OCI-LY3 (cell line): ENCODE results near the gene MTUS2.

ENCODE experiments used
- EZH2phosphoT487 ChIP-seq: fragments of 200-600 bp; shearing (Covaris generic); IDR thresholded peaks from 2 replicates; pipeline ENCODE4 v1.6.1; 2018; ENCODE audit warnings: antibody characterized with exemption, mixed run types, low read depth
- TF ChIP-seq, protein P1 (sequence below): fragments of 200-600, 300-600 bp; sonication (generic); IDR thresholded peaks from 2 replicates; pipeline ENCODE4 v1.5.1; 2014; ENCODE audit warnings: antibody characterized with exemption, low read length, low read depth

DNA sequence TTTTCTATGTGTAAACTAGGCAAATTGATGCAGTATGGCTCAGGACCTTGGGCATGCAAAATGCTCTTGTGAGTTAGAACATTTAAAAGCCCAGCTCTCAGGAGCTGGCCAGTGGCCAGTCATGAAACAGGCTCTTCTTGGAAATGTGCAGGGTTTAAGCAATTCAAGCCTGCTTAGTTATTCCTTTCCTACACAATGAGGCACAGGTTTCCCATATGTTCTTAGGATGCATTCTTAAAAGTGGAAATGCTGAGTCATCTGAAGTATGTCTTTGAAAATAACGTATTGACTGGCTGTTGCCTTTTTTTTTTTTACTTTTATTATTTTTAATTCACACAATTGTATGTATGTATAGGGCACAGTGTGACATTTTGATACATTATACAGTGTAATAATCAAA is 474.7 kb downstream of the MTUS2 start:
- TF ChIP-seq, protein P1, sequence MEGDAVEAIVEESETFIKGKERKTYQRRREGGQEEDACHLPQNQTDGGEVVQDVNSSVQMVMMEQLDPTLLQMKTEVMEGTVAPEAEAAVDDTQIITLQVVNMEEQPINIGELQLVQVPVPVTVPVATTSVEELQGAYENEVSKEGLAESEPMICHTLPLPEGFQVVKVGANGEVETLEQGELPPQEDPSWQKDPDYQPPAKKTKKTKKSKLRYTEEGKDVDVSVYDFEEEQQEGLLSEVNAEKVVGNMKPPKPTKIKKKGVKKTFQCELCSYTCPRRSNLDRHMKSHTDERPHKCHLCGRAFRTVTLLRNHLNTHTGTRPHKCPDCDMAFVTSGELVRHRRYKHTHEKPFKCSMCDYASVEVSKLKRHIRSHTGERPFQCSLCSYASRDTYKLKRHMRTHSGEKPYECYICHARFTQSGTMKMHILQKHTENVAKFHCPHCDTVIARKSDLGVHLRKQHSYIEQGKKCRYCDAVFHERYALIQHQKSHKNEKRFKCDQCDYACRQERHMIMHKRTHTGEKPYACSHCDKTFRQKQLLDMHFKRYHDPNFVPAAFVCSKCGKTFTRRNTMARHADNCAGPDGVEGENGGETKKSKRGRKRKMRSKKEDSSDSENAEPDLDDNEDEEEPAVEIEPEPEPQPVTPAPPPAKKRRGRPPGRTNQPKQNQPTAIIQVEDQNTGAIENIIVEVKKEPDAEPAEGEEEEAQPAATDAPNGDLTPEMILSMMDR, result no peak
- no peak for TF ChIP-seq EZH2phosphoT487
